ENCODE data around the gene BZW2. TPM values are rescaled to one million over a fixed set of nuclear protein-coding genes. Genes with fewer than 3 reads are reported as not detected.

BZW2 gene
- total RNA-seq, 3 donors from 2014 or later, result 44.8 to 67.0 (median 65.3) TPM

GRCh38 chr7:16646472-16647072, 591 bp downstream of the BZW2 start:
- ATAC-seq (peak; percentile 5), DNase-seq (peak in 1 of 3 donors; percentile 47)
- intact Hi-C loops (cut with DNase I, micrococcal nuclease), result no loop called here
- H3K4me1 ChIP-seq (ENCODE audit: low read depth), result peaks cover 23% of the 10 kb centered on the region
- no peak for TF ChIP-seq CTCF (IDR thresholded peaks at IDR 0.05)
- H3K4me3 ChIP-seq, result peak overlapping the region; percentile 85
- H3K36me3 ChIP-seq (ENCODE audit: low read depth), result no peaks in the 10 kb centered on the region
- H3K9me3 ChIP-seq, result no peaks in the 10 kb centered on the region

GRCh38 chr7:16647435-16647960, 1.5 kb downstream of the BZW2 start:
- no peak for ATAC-seq
- H3K36me3 ChIP-seq (ENCODE audit: low read depth), result no peaks in the 10 kb centered on the region
- no peaks in the 10 kb centered on the region for H3K9me3 ChIP-seq
- no peak for DNase-seq
- peaks cover 23% of the 10 kb centered on the region for H3K4me1 ChIP-seq (ENCODE audit: low read depth)
- H3K4me3 ChIP-seq, result no peak overlapping the region
- intact Hi-C loops (cut with DNase I, micrococcal nuclease), result no loop called here
- no peak for TF ChIP-seq CTCF (IDR thresholded peaks at IDR 0.05)

GRCh38 chr7:16648551-16648950, 2.6 kb downstream of the BZW2 start:
- ATAC-seq, result no peak
- Histone ChIP-seq H3K4me1 (ENCODE audit: low read depth) (peaks cover 16% of the 10 kb centered on the region), H3K9me3 (no peaks in the 10 kb centered on the region), H3K36me3 (ENCODE audit: low read depth) (no peaks in the 10 kb centered on the region), H3K4me3 (no peak overlapping the region)
- TF ChIP-seq CTCF (IDR thresholded peaks at IDR 0.05), result no peak
- DNase-seq, result no peak
- intact Hi-C loops (cut with DNase I, micrococcal nuclease), result no loop called here

GRCh38 chr7:16649196-16649595, 3.2 kb downstream of the BZW2 start:
- no peaks in the 10 kb centered on the region for H3K9me3 ChIP-seq
- intact Hi-C loops (cut with DNase I, micrococcal nuclease), result no loop called here
- DNase-seq, result no peak
- no peak for ATAC-seq
- no peak overlapping the region for H3K4me3 ChIP-seq
- TF ChIP-seq CTCF (IDR thresholded peaks at IDR 0.05), result no peak
- no peaks in the 10 kb centered on the region for H3K36me3 ChIP-seq (ENCODE audit: low read depth)
- H3K4me1 ChIP-seq (ENCODE audit: low read depth), result peaks cover 11% of the 10 kb centered on the region

- Histone ChIP-seq H3K4me1 (ENCODE audit: low read depth) (peaks cover 7% of the 10 kb centered on the region), H3K4me3 (no peak overlapping the region), H3K9me3 (no peaks in the 10 kb centered on the region), H3K36me3 (ENCODE audit: low read depth) (no peaks in the 10 kb centered on the region)
- no peak for TF ChIP-seq CTCF (IDR thresholded peaks at IDR 0.05)
- no peak for DNase-seq
- ATAC-seq, result no peak
- intact Hi-C loops (cut with DNase I, micrococcal nuclease), result no loop called here
These were observed 4.3 kb downstream of the BZW2 start for GRCh38 chr7:16650266-16650665.

Data from mucosa of descending colon (tissue), 3 donors.